Activated CD8-positive, alpha-beta T cell treated with anti-CD3 and anti-CD28 coated beads for 36 hours (primary cell): ENCODE measurements around the gene SCN8A. TPM values are rescaled to one million over a fixed set of nuclear protein-coding genes. Genes with fewer than 3 reads are reported as not detected.

ENCODE experiments used
- ATAC-seq: fragments of 200-7000 bp; cut with Tn5 transposase; one replicate; pipeline ENCODE4 v1.10.0; 2021; ENCODE audit warnings: mild to moderate bottlenecking, moderate library complexity
- CTCF ChIA-PET: fragments of 350-600 bp; sonication (Branson Sonifier 250); formaldehyde crosslinking; loops from one replicate; lab custom pipeline; 2021; ENCODE audit warnings: antibody characterized with exemption; lab: Charles Lee
- POLR2A ChIA-PET: fragments of 350-600 bp; sonication (Branson Sonifier 250); formaldehyde crosslinking; loops from one replicate; lab custom pipeline; 2021; ENCODE audit warnings: antibody characterized with exemption; lab: Charles Lee
- DNase-seq: peaks from one replicate; pipeline ENCODE4 v3.0.0-alpha.2; 2020
- H3K27ac Mint-ChIP-seq: one replicate; pipeline ENCODE4 v1.8.0; 2021; ENCODE audit warnings: mild to moderate bottlenecking, mixed read lengths
- H3K27me3 Mint-ChIP-seq: one replicate; pipeline ENCODE4 v1.8.0; 2021; ENCODE audit warnings: mixed read lengths
- H3K36me3 Mint-ChIP-seq: one replicate; pipeline ENCODE4 v1.8.0; 2021; ENCODE audit warnings: low read depth, mixed read lengths
- H3K4me1 Mint-ChIP-seq: one replicate; pipeline ENCODE4 v1.8.0; 2021; ENCODE audit warnings: low read depth, mixed read lengths
- H3K4me3 Mint-ChIP-seq: one replicate; pipeline ENCODE4 v1.8.0; 2021; ENCODE audit warnings: mild to moderate bottlenecking, moderate library complexity, mixed read lengths
- H3K9me3 Mint-ChIP-seq: one replicate; pipeline ENCODE4 v1.8.0; 2021; ENCODE audit warnings: mixed read lengths
- CTCF ChIP-seq: fragments of 200-600 bp; IDR thresholded peaks from one replicate; pipeline ENCODE4 v1.8.0; 2022; ENCODE audit warnings: antibody characterized with exemption, mild to moderate bottlenecking
- intact Hi-C: fragments of 100-400 bp; cut with micrococcal nuclease; formaldehyde crosslinking; loops from one replicate; pipeline ENCODE4 v1.10.0; 2022
- total RNA-seq, 2 experiments: library from RNA; stranded (reverse); gene quantifications; one replicate each; pipeline ENCODE4 v1.2.3, GENCODE V29; 2021

SCN8A gene
- total RNA-seq, 2 experiments from 2014 or later = 0.77 to 0.78 TPM

GRCh38 chr12:51841727-51842126, 250.7 kb downstream of the SCN8A start:
- ATAC-seq = no peak
- intact Hi-C loops = no loop called here
- H3K4me1 Mint-ChIP-seq = peaks cover 5% of the 10 kb centered on the region
- no peaks in the 10 kb centered on the region for H3K36me3 Mint-ChIP-seq
- no peak for DNase-seq
- no peak overlapping the region for H3K27ac Mint-ChIP-seq
- H3K27me3 Mint-ChIP-seq = peaks cover 29% of the 10 kb centered on the region
- CTCF ChIA-PET = interaction anchor here (0.6 to 1.2 kb wide), 2 partner anchors 33 to 310 kb away, joined by 3 read pairs; no protein-coding TSS in a partner anchor
- POLR2A ChIA-PET = no interaction called here
- no peak for TF ChIP-seq CTCF
- H3K4me3 Mint-ChIP-seq = no peak overlapping the region
- H3K9me3 Mint-ChIP-seq = no peaks in the 10 kb centered on the region

- peaks cover 9% of the 10 kb centered on the region for H3K4me1 Mint-ChIP-seq
- ChIA-PET POLR2A (interaction anchor here (2.0 kb wide), 1 partner anchor 19 kb away, joined by 4 read pairs; no protein-coding TSS in a partner anchor), CTCF (no interaction called here)
- no peaks in the 10 kb centered on the region for H3K36me3 Mint-ChIP-seq
- no peak overlapping the region for H3K27ac Mint-ChIP-seq
- no peak for TF ChIP-seq CTCF
- intact Hi-C loops = no loop called here
- ATAC-seq (no peak), DNase-seq (no peak)
- no peak overlapping the region for H3K4me3 Mint-ChIP-seq
- H3K27me3 Mint-ChIP-seq = peaks cover 30% of the 10 kb centered on the region
- H3K9me3 Mint-ChIP-seq = no peaks in the 10 kb centered on the region
These were observed 253.8 kb downstream of the SCN8A start for GRCh38 chr12:51844854-51845253.

- Mint-ChIP-seq H3K4me1 (peaks cover 9% of the 10 kb centered on the region), H3K9me3 (no peaks in the 10 kb centered on the region), H3K27me3 (peaks cover 30% of the 10 kb centered on the region), H3K27ac (no peak overlapping the region), H3K36me3 (no peaks in the 10 kb centered on the region), H3K4me3 (no peak overlapping the region)
- no peak for ATAC-seq
- intact Hi-C loops = no loop called here
- ChIA-PET CTCF (no interaction called here), POLR2A (interaction anchor here (2.0 kb wide), 1 partner anchor 19 kb away, joined by 4 read pairs; no protein-coding TSS in a partner anchor)
- DNase-seq = no peak
- no peak for TF ChIP-seq CTCF
These were observed 254.4 kb downstream of the SCN8A start for GRCh38 chr12:51845482-51845881.

GRCh38 chr12:51846271-51846691, 255.2 kb downstream of the SCN8A start:
- ATAC-seq = no peak
- peaks cover 33% of the 10 kb centered on the region for H3K27me3 Mint-ChIP-seq
- intact Hi-C loops = no loop called here
- TF ChIP-seq CTCF = no peak
- peak overlapping the region; percentile 8 for H3K4me3 Mint-ChIP-seq
- DNase-seq = no peak
- H3K9me3 Mint-ChIP-seq = no peaks in the 10 kb centered on the region
- no peak overlapping the region for H3K27ac Mint-ChIP-seq
- ChIA-PET CTCF (no interaction called here), POLR2A (interaction anchor here (2.0 kb wide), 1 partner anchor 18 kb away, joined by 4 read pairs; no protein-coding TSS in a partner anchor)
- H3K4me1 Mint-ChIP-seq = peaks cover 9% of the 10 kb centered on the region
- no peaks in the 10 kb centered on the region for H3K36me3 Mint-ChIP-seq

GRCh38 chr12:51846911-51847642, 256.0 kb downstream of the SCN8A start:
- POLR2A ChIA-PET = no interaction called here
- DNase-seq (peak; percentile 65), ATAC-seq (peak; percentile 74)
- intact Hi-C loops = no loop called here
- CTCF ChIA-PET = no interaction called here
- Mint-ChIP-seq H3K27ac (no peak overlapping the region), H3K4me3 (peak overlapping the region; percentile 63), H3K27me3 (peaks cover 32% of the 10 kb centered on the region), H3K36me3 (no peaks in the 10 kb centered on the region), H3K9me3 (no peaks in the 10 kb centered on the region), H3K4me1 (peaks cover 12% of the 10 kb centered on the region)
- TF ChIP-seq CTCF = no peak
